NCI-H1436 (cell line): ENCODE results near the gene NPR2.

Experiments used
- DNase-seq: peaks from one replicate; lab custom pipeline; 2025; lab: John Stamatoyannopoulos, UW

Gene NPR2

DNA sequence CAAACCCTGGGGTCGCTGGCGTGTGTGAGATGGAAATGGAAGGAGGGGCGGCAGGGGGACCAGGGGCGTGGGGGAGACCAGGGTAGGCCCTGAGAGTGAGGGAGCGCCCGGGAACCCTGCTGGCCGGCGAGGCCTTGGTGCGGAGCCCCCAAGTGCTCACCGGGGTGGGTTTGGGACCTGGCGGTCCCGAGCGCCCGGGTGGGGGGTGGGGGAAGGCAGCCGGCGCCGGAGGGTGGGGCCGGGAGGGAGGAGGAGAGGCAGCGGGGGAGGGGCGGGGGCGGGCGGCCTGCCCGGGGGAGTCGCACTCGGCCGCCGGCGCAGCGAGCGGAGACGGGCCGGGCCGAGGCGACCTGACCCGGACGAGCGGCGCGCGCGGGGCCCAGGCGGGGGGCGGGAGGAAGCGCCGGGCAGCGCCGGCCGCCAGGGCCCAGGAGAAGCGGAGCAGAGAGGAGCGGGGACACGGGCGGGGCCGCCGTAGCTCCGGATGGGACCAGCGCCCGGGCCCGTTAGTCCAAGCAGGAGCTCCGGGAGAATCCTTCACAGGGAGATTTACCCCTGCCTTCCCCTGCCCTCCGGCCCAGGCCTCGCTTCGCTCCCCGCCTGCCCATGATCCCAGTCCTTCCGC lies at the start of gene NPR2:
Gene NPR2, plus strand, starts transcription at position 295 of the 625 bp plus-strand sequence. CDS start 818 bp downstream, outside the sequence.
- DNase-seq, result no peak

GRCh38 chr9:35741740-35742139 lies 49.7 kb upstream of the NPR2 start:
- DNase-seq, result no peak

- DNase-seq, result no peak
These were observed 47.9 kb upstream of the NPR2 start for GRCh38 chr9:35743452-35743851.

- no peak for DNase-seq
These were observed 47.4 kb upstream of the NPR2 start for GRCh38 chr9:35743880-35744518.

DNA sequence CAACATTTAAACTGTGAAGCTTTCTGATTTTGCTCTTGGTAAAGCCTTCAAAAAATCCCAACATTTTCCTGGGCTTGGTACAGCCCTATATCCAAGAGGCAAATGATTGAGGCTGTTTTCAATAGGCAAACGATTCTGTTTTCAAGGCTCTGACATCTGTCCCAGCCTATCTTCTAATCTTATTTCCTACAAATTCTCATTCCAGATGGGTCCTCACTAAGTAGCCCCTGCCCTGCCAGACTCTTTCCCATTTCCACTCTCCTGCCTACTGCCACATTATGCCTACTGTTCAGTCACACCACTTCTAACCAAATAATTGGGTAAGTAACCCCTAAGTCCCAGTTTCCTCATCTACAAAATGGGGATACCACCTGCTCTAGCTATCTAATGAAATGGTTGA lies 45.8 kb upstream of the NPR2 start:
- DNase-seq, result no peak

- no peak for DNase-seq
These were observed 44.8 kb upstream of the NPR2 start for GRCh38 chr9:35746583-35746982.

DNA sequence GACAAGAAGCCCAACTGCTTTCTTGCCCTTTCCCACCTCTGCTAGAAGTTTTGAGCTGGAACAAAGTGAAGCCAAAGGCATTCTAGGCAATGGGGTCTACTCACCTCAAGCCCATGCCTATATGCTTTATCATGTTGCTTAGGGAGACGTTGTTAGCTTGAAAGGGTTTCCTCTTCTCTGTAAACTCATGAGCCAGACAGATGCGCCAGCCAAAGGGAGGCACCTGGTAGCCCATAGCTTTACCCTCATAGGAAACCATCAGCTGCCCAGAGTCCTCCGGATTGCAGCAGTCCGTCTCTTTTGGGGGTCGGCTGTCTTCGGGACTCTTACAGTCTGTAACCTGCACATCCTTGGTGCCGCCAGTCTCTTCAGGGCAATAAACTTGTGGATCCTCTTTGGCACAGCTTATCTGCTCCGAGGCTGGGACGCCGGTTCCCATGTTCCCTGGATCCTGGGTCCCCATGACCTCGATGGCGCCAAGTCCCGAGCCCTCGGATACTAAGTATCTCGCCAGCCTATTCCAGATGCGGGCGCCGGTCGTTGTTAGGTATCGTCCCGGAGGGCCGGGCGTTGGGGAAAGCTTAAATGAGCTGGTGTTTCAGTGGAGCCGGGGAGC lies 43.0 kb upstream of the NPR2 start:
- no peak for DNase-seq

DNA sequence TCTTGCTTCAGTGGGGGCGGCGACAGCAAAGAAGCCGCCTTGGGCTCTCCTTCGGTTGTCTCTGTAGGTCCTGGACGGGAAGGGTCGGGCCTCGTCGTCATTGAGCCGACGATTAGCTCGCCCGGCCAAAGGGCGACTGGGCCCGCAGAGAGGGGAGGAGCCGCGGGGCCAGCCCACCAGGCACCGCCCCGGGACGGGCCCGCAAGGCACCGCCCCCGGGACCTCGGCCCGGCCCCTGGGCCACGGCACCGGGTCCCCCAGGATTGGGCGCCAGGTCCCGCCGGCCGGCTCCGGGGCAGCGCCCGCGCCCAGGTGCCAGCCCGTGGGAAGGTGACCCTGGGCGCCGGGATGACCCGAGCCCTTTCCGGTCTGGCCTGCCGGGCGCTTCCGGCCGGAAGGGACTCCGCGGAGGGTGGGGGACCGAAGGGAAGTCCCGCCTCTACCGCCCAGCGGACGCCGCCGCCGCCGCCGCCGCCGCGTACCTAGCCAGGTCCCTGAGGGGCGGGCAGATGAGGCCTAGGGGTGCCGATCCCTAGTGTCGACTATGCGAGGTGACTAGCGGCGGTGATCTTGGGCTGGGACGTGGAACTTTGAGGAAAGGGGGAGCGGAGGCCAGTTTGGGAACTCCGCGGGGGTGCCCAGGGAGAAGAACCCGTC lies 42.4 kb upstream of the NPR2 start, which contains the start of the genes GBA2 and RGP1:
Gene GBA2, minus strand, starts transcription at position 371 of the 657 bp plus-strand sequence. CDS start 524 bp downstream, outside the sequence.
Gene RGP1, plus strand, starts transcription at position 430 of the 657 bp plus-strand sequence. CDS start 469 bp downstream, outside the sequence.
- DNase-seq, result peak; percentile 39

DNA sequence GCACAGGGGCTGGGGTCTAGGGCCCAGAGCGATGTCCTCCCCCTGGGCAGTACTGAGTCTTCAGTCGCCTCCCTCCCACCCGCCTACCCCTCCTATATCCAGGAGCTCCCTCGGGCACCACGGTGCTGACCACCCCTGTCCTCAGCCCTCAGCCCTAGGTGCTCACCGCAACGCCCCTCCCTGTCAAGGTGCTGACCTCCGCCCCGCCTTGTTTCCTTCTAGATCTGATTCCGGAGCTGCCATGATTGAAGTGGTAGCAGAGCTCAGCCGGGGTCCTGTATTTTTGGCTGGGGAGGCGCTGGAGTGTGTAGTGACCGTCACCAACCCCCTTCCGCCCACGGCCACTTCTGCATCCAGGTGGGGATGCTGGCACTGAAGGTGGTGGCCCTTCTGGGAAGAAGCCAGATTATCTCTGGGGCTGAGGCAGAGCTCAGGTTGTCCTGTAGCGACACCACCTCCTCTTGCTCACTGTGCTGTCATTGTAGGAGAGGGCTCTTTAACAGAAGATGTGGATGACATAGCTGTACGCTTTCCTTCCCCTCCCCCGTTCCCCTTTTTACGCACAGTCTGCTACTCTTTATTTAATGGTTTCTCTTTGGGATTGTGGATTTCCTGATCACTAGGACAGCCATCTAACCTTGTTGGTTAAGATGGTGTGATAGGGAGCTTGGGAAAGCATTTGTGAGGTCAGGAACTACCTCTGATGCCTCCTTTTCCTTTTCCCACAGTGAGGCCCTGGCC lies 41.7 kb upstream of the NPR2 start:
- DNase-seq, result no peak

DNA sequence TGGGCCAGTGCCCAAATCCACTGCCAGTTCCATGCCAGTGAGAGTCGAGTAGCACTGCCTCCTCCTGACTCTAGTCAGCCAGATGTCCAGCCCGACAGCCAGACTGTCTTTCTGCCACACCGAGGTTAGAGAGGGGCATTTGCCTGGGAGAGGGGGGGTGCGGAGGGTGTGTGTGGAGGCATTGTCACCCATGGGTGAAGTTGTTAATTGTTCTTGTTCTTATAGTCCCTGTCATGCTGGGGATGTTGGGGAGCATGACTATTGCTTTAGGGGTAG lies 41.2 kb upstream of the NPR2 start:
- no peak for DNase-seq

- no peak for DNase-seq
These were observed 37.9 kb upstream of the NPR2 start for GRCh38 chr9:35753466-35753865.

DNA sequence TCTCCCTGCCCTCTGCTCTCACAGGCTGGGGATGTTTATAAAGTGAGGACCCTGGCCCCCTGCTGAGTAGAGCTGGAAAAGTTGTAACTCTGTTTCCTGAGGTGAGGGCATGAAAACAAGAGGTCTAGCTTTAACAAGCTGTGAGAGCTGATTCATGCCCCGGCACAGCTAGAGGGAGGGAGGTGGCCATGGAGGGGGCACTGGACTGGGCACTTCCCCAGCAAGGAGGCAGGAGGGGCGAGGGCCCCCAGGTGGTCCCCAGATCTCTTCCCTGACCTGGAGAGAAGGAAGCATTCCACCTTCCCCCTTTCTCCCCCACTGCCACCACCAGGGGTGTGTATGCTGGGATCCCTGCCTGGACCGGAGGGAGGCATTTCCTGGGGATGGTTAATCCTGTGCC lies 37.1 kb upstream of the NPR2 start, which contains the start of gene MSMP:
Gene MSMP, minus strand, starts transcription at position 13 of the 400 bp plus-strand sequence. CDS start 147 bp downstream, outside the sequence.
- DNase-seq, result no peak

DNA sequence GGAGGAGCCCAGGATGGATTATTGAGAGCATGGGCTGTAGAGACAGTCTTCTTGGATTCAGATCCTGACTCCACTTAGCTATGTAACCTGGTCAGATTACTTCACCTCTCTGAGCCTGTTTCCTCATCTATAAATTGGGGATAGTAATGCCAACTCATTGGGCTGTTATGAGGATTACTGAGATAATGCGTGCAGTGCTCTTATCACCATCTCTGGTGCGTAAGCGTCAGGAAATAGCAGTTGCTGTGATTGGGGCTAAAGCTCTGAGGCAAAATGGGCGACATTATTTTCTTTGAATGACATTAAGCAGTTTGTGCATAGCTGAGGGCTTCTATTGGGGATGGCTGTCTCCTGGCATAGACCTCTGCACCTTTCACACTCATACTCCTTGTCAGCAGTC lies 36.3 kb upstream of the NPR2 start:
- no peak for DNase-seq

GRCh38 chr9:35756275-35757225 lies 34.8 kb upstream of the NPR2 start:
- peak; percentile 65 for DNase-seq

DNA sequence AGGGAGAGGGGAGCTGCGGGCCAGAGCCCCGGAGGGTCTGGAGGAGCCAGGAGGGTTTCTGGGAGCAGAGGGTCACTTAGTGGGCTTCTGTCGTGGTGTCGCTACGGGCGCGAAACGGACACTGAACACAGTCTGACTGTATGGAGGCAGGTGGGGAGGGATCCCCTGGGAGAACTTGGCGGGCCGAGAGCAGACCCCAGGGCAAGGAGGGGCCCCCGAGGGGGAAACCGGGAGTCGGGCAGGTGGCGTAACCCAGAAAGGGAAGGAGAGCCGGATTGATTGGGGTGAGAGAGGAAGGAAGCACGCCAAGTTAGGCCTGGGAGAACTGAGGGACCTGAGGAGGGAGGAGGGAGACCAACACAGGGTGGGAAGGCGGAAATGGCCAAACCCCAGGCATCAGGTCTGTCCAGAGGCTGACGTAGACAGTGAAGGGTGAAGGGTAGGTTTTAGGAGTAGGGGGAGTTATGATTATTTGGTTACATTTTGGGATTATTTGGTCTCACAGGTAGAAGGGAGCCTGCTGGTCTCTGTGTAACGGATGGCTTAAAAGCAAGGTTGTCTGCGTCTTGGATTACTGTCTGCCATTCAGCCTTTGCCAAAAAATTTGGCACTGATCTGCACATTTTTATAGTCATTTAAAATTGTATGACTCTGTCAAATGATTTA lies 34.0 kb upstream of the NPR2 start:
- peak; percentile 64 for DNase-seq

DNA sequence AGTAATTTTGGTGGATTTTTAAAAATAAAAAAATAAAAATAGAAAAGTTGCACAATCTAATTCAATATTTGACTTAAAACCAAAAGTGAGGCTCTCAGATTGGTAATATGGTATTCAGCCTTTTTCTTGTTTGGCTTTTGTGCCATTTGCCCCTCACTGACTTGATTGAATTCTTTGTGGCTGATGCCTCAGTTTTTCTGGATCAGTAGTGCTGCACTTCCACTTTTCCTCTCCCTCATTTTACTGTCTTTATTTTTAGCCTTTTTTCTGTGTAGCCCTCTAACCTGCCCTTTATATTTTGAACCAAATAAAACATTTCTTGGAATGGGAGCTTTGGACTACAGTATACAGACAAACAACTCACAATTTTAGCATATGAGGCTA lies 33.5 kb upstream of the NPR2 start:
- no peak for DNase-seq

DNA sequence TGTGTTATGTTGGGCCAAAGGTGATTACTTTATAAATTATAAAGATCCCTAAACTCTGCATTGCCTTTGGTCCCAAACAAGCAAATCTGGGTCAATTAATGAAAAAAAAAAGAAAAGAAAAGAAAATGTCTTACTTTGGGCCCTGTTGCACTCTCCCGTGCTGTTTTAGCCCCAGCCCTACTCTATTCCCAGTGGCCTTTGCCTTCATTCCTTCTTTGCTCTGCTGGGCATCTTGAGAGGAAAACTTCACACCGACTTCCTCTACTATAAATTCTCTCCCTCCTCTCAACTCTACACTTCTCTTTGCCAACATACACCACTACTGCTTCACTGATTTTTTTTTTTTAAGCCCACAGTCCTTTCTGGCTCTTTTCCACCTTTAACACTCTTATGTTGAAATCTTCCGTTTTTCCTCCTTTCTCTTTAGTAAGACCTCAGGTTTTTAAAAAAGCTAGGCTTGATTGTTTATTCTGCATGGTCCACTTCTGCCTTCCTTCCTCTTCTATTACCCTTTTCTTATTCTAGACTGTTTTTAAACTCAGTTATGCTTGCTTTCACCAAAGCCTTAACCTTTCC lies 32.8 kb upstream of the NPR2 start:
- DNase-seq, result no peak

GRCh38 chr9:35759795-35760194 lies 31.6 kb upstream of the NPR2 start:
- no peak for DNase-seq

GRCh38 chr9:35760651-35761050 lies 30.7 kb upstream of the NPR2 start:
- DNase-seq, result no peak

GRCh38 chr9:35763181-35763580 lies 28.2 kb upstream of the NPR2 start:
- DNase-seq, result no peak
